PFSK-1 (cell line): ENCODE results near the gene UBTF.

Source experiments
- FOXP2 ChIP-seq: optimal IDR thresholded peaks from 2 replicates; pipeline ENCODE3; 2011; ENCODE audit warnings: borderline replicate concordance, control low read depth, inconsistent platforms; ENCODE audit not compliant: insufficient read depth; ENCODE audit errors: extremely low read length, extremely low read depth
- POLR2AphosphoS5 ChIP-seq: IDR thresholded peaks from 2 replicates; pipeline ENCODE4 v1.6.1; 2012; ENCODE audit warnings: low read depth, mild to moderate bottlenecking, control low read depth, low read length, moderate library complexity
- SIN3A ChIP-seq: IDR thresholded peaks from 2 replicates; pipeline ENCODE4 v1.6.1; 2012; ENCODE audit warnings: mild to moderate bottlenecking, low read length, moderate library complexity, borderline replicate concordance; ENCODE audit not compliant: insufficient read depth
- TAF1 ChIP-seq: IDR thresholded peaks from 2 replicates; pipeline ENCODE4 v1.6.1; 2012; ENCODE audit warnings: low read length, control low read depth, borderline replicate concordance; ENCODE audit not compliant: insufficient read depth
- TF ChIP-seq, protein P1 (sequence below), 2 experiments: IDR thresholded peaks; 2 replicates each; pipeline versions ENCODE4 v1.6.1 to v1.8.0; 2011 to 2012; ENCODE audit warnings: low read depth in 2 of 2, low read length in 2 of 2, control low read depth in 1 of 2, inconsistent platforms in 1 of 2, mild to moderate bottlenecking in 1 of 2, moderate library complexity in 1 of 2; ENCODE audit not compliant: insufficient read depth in 1 of 2

UBTF gene

DNA sequence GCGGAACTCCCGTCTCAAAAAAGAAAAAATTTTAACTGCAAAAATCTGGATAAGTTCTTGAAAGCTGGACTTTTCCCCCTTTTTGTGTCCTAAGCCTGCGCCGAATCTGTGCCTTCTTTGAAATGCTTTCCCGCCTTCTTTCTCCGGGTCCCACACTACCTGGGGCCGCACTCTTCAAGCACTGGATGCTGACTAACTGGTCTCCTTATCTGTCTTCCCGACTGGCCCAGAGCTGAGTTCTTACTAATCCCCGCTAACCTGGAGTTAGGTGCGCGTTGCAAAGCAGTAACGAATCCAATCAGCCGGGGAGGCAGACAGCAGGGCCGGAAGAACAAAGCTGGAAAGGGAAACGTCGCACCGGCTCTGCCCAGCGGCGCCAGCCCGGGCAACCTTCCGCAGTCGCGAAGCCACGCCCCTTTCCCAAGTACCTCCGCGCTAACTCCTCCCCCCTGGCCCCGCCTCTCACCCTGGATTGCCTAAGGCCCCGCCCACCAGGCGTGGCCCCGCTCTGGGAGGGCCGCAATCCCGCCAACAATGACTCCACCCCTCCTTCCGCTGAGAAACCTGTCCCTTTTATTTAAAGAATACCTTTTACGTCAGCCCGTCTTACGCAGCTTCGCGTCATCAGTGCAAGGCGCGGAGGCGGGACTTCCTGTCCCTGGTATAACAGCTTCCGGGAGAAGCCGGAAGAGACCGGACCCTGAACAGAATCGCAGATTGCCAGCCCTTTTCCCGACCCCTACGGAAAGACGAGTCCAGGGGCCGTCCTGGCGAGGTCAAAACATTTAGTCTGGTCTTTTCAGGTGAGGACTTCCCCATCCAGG is 33.0 kb downstream of the UBTF start, which contains the start of gene TMUB2:
Gene TMUB2 (plus strand): TSS at position 666 of the 824 bp plus-strand sequence. CDS start 737 bp downstream, outside the sequence.
- TF ChIP-seq FOXP2 (peak; percentile 50), TAF1 (peak; percentile 91; the same call in 1 of the 2 replicates), POLR2AphosphoS5 (peak; percentile 94), SIN3A (peak; percentile 67; the same call in 1 of the 2 replicates)
- TF ChIP-seq, protein P1, sequence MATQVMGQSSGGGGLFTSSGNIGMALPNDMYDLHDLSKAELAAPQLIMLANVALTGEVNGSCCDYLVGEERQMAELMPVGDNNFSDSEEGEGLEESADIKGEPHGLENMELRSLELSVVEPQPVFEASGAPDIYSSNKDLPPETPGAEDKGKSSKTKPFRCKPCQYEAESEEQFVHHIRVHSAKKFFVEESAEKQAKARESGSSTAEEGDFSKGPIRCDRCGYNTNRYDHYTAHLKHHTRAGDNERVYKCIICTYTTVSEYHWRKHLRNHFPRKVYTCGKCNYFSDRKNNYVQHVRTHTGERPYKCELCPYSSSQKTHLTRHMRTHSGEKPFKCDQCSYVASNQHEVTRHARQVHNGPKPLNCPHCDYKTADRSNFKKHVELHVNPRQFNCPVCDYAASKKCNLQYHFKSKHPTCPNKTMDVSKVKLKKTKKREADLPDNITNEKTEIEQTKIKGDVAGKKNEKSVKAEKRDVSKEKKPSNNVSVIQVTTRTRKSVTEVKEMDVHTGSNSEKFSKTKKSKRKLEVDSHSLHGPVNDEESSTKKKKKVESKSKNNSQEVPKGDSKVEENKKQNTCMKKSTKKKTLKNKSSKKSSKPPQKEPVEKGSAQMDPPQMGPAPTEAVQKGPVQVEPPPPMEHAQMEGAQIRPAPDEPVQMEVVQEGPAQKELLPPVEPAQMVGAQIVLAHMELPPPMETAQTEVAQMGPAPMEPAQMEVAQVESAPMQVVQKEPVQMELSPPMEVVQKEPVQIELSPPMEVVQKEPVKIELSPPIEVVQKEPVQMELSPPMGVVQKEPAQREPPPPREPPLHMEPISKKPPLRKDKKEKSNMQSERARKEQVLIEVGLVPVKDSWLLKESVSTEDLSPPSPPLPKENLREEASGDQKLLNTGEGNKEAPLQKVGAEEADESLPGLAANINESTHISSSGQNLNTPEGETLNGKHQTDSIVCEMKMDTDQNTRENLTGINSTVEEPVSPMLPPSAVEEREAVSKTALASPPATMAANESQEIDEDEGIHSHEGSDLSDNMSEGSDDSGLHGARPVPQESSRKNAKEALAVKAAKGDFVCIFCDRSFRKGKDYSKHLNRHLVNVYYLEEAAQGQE (IDR thresholded peaks at IDR 0.05; ENCODE audit: insufficient read depth in 1 of 2, low read depth in 2 of 2, low read length in 2 of 2), result 0 out of 4 replicates have a peak, but pooled peaks of 1 of the 2 experiments have one; percentile 44

DNA sequence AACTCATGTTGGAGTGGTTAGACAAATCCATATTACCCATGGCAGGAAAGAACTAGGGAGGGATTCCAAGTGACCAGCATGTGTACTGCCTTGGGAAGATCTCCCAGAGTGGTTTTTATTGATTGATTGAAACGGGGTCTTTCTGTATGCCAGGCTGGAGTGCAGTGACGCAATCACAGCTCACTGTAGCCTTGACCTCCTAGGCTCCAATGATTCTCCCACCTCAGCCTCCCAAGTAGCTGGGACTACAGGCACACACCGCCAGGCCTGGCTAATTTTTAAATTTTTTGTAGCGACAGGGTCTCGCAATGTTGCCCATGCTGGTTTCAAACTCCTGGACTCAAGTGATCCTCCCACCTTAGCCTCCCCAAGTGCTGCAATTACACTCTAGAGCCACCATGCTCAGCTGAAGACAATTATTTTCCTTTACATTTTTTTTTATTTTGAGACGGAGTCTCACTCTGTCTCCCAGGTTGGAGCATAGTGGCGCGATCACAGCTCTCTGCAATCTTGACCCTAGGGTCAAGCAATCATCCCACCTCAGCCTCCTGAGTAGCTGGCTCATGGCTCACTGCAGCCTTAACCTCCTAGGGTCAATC is 35.2 kb downstream of the UBTF start:
- no peak for TF ChIP-seq SIN3A
- no peak for TF ChIP-seq TAF1
- TF ChIP-seq, protein P1 (IDR thresholded peaks at IDR 0.05; ENCODE audit: insufficient read depth in 1 of 2, low read depth in 2 of 2, low read length in 2 of 2), result no peak
- no peak for TF ChIP-seq POLR2AphosphoS5
- no peak for TF ChIP-seq FOXP2

DNA sequence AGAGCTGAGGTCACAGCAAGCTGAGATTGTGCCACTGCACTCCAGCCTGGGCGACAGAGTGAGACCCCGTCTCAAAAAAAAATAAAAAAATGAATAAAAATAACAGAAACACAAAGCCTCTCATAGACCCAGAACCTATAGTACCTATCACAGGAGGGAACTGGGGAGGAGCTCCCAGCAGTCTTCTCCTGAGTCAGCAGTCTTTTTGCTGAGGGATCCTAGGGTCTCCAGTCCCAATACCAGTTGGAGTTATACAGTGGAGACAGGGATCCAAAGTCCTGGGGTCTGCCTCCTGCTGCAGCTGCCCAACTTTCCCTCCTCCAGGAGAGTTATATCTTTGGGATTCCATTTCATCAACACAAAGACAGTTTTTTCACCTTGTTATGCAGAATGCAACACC is 36.5 kb downstream of the UBTF start:
- TF ChIP-seq, protein P1 (IDR thresholded peaks at IDR 0.05; ENCODE audit: insufficient read depth in 1 of 2, low read depth in 2 of 2, low read length in 2 of 2), result no peak
- TF ChIP-seq SIN3A (no peak), TAF1 (no peak), FOXP2 (no peak), POLR2AphosphoS5 (no peak)

DNA sequence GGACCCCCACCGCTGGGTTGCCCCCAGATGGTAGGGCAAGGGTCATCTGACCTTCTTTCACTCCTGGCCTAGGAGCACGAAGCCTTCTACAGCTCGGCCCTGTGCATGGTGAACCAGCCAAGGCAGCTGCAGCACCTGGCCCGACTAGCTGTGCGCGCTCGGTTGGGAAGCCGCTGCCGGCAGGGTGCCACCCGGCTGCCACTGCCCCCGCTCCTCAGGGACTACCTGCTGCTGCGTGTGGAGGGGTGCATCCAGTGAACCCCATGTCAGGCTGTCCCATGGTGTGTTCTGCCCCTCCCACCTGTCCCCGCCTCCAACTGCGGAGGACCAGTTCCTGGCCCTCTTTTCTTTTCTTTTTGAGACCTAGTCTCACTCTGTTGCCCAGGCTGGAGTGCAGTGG is 41.3 kb downstream of the UBTF start:
- TF ChIP-seq POLR2AphosphoS5, result no peak
- no peak for TF ChIP-seq TAF1

DNA sequence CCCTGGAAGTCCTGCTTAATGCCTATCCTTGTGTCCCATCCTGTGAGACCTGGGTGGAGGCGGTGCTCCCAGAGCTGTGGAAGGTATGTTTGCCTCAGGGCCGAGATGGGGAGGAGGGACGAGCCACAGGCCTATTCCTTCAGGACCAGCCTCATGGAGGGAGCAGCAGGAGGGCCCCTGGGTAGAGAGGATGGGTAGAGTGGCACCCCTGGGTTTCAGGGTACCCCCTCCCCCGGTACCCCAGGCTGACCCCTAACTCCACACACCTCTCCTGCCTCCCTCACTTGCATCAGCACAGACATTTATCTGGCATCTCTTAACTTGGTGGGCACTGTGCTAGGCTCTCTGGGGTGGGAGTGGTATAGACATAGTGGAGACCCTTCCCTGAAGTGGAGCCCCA is 41.8 kb downstream of the UBTF start:
- no peak for TF ChIP-seq FOXP2
- no peak for TF ChIP-seq SIN3A
- TF ChIP-seq, protein P1 (IDR thresholded peaks at IDR 0.05; ENCODE audit: insufficient read depth in 1 of 2, low read depth in 2 of 2, low read length in 2 of 2), result no peak
- no peak for TF ChIP-seq TAF1
- no peak for TF ChIP-seq POLR2AphosphoS5
